IMR-90 (cell line): ENCODE measurements around the gene SAMD9.

Experiments used
- CEBPB ChIP-seq: IDR thresholded peaks from 2 replicates; pipeline ENCODE4 v1.6.1; 2012; ENCODE audit warnings: low read depth, low read length, improper control_type of control experiment
- CTCF ChIP-seq: conservative IDR thresholded peaks from 2 replicates; pipeline ENCODE4 v1.5.1; 2012; ENCODE audit warnings: mild to moderate bottlenecking, low read depth, low read length, improper control_type of control experiment
- ELK1 ChIP-seq: fragments of 150-350 bp; IDR thresholded peaks from 2 replicates; pipeline ENCODE4 v1.6.1; 2016; ENCODE audit warnings: low read depth, mild to moderate bottlenecking, low read length, moderate library complexity, borderline replicate concordance
- MAZ ChIP-seq: IDR thresholded peaks from 2 replicates; pipeline ENCODE4 v1.6.1; 2012; ENCODE audit warnings: low read depth, mild to moderate bottlenecking, low read length, improper control_type of control experiment, moderate library complexity, borderline replicate concordance
- POLR2A ChIP-seq: IDR thresholded peaks from 2 replicates; pipeline ENCODE4 v1.6.1; 2012; ENCODE audit warnings: mild to moderate bottlenecking, low read depth, low read length

DNA sequence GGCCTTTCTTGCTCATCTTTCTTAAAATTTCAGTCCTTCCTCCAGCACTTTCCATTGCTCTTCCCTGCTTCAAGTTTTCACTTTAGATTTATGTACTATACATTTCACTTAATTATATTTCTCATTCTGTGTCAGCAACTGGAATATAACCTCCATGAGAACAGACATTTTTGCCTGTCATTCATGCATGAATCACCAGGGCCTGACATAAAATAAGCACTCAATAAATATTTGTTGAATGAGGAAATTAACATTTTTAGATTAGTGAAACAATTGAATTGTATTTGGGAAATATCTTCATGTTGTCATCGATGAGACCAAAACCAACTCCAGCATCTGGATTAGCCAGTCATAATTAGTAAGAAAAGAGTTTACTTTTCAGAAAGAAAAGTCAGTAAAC lies 24.3 kb upstream of the SAMD9 start:
- TF ChIP-seq POLR2A: no peak
- no peak for TF ChIP-seq CTCF
- no peak for TF ChIP-seq MAZ
- no peak for TF ChIP-seq CEBPB
- TF ChIP-seq ELK1: no peak
